Cardiac fibroblast (primary cell): ENCODE measurements around the gene ZNF319.

Source experiments
- DNase-seq, 2 donors: peaks; one replicate each; pipeline versions ENCODE4 v3.0.0 to v3.0.0-alpha.2; 2010; ENCODE audit warnings: low read depth in 2 of 2
- H3K4me3 ChIP-seq, 2 donors: replicated peaks in 1 of 2; 1 replicate in 1 of 2; 2 replicates in 1 of 2; pipeline ENCODE4 v1.5.1; 2011; ENCODE audit warnings: low read depth in 2 of 2, low read length in 2 of 2, mild to moderate bottlenecking in 2 of 2, moderate library complexity in 1 of 2
- CTCF ChIP-seq: IDR thresholded peaks from one replicate; pipeline ENCODE4 v1.5.1; 2011; ENCODE audit warnings: low read depth, mild to moderate bottlenecking, low read length, inconsistent platforms

Gene ZNF319

GRCh38 chr16:57956270-57956808, 44.1 kb downstream of the ZNF319 start:
- no peak for DNase-seq
- H3K4me3 ChIP-seq = no peak overlapping the region
- no peak for TF ChIP-seq CTCF

- TF ChIP-seq CTCF = no peak
- H3K4me3 ChIP-seq = no peak overlapping the region
- no peak for DNase-seq
Observed at GRCh38 chr16:57955572-57956188, 44.8 kb downstream of the ZNF319 start.

- H3K4me3 ChIP-seq = no peak overlapping the region
- TF ChIP-seq CTCF = no peak
- DNase-seq = no peak
Observed at GRCh38 chr16:57953857-57954256, 46.6 kb downstream of the ZNF319 start.

- H3K4me3 ChIP-seq = no peak overlapping the region
- no peak for TF ChIP-seq CTCF
- no peak for DNase-seq
Observed at GRCh38 chr16:57952909-57953308, 47.6 kb downstream of the ZNF319 start.

DNA sequence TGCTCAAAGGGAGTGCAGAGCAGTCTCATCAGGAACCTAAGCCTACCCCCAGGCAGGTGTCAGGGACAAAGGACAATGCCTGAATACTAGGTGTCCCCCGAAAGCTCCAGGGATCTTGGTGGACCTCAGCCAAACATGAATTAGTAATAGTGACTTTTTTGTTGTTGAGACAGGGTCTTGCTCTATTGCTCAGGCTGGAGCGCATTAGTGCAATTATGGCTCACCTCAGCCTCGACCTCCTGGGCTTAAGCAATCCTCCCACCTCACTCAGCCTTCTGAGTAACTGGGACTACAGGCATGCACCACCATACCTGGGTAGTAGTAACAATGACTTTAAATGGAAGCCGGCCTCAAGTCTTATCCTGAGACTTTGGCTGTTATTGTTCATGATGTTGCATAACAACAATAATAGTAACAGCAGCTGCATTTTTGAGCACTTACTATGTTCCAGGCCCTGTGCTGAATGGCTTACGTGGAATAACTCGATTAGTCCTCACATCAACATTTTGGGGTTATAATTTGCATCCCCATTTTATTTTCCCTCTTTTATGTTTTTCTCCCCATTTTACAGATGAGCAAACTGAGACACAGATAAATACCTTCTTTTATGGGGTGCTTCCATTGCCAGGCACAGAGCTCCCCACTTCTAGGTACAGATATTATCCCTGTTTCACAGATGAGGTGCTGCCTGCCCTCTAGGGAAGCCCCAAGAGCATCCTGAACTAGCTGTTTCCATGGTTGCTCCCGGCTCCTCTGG, 49.1 kb downstream of the ZNF319 start:
- TF ChIP-seq CTCF = no peak
- no peak for DNase-seq

GRCh38 chr16:57950382-57950781, 50.1 kb downstream of the ZNF319 start:
- no peak overlapping the region for H3K4me3 ChIP-seq
- TF ChIP-seq CTCF = no peak
- DNase-seq = no peak

More for the DNA sequence above, 49.1 kb downstream of the ZNF319 start:
- H3K4me3 ChIP-seq = no peak overlapping the region
